K562 (cell line): Measurements from ENCODE around the gene GPR68. TPM values are rescaled to one million over a fixed set of nuclear protein-coding genes. Genes with fewer than 3 reads are reported as not detected.

Experiments used
- ATAC-seq: fragments of 200-7000 bp; cut with Tn5 transposase; 3 replicates; pipeline ENCODE4 v1.9.1; 2020; ENCODE audit warnings: moderate library complexity
- BruUV-seq: library from RNA; stranded (reverse); fragments of 400-500 nt; replicated peaks from 2 replicates; lab custom pipeline; 2021; lab: Mats Ljungman, UMichigan
- CTCF ChIA-PET: fragments of 300-600 bp; formaldehyde crosslinking; extraction: SDS; loops from one replicate; lab custom pipeline; 2021; ENCODE audit warnings: low intra/inter-chr PET ratio; lab: Yijun Ruan, JAX
- POLR2A ChIA-PET: fragments of 300-600, 350-650 bp; sonication (Branson Sonifier 250); formaldehyde crosslinking; extraction: SDS; loops from one replicate; lab custom pipeline; 2021; ENCODE audit warnings: antibody characterized with exemption, inconsistent platforms; lab: Yijun Ruan, JAX
- DNase-seq, 4 experiments: peaks; one replicate each; pipeline versions ENCODE4 v3.0.0 to v3.0.0-alpha.2; 2011 to 2018; ENCODE audit warnings: low spot score in 3 of 4, mixed read lengths in 3 of 4; ENCODE audit errors: extremely low read depth in 1 of 4
- FAIRE-seq: peaks from 2 replicates; lab custom pipeline; 2011; peaks lifted over from hg19 to GRCh38; lab: Jason Lieb, UNC
- H2AFZ ChIP-seq: 2 replicates; pipeline ENCODE4 v1.6.0; 2011; ENCODE audit warnings: low read depth, low read length, control low read depth, inconsistent platforms
- H3K27ac ChIP-seq: fragments of 200-600 bp; 3 replicates; pipeline ENCODE4 v1.8.0; 2011; ENCODE audit warnings: low read depth, mild to moderate bottlenecking, control low read depth, inconsistent platforms, low read length, moderate library complexity, mixed read lengths; ENCODE audit errors: extremely low read depth
- H3K27me3 ChIP-seq, 2 experiments: fragments of 300-600 bp in 1 of 2; 2 replicates in 1 of 2; 3 replicates in 1 of 2; pipeline versions ENCODE4 v1.6.0 to v1.8.0; 2011; ENCODE audit warnings: inconsistent platforms in 2 of 2, low read length in 2 of 2, mild to moderate bottlenecking in 1 of 2, mixed read lengths in 1 of 2, moderate library complexity in 1 of 2; ENCODE audit not compliant: control insufficient read depth in 2 of 2, insufficient read depth in 2 of 2
- H3K36me3 ChIP-seq: fragments of 300-600 bp; 3 replicates; pipeline ENCODE4 v1.8.0; 2011; ENCODE audit warnings: mild to moderate bottlenecking, low read length, inconsistent platforms; ENCODE audit not compliant: control insufficient read depth, insufficient read depth
- H3K4me1 ChIP-seq, 2 experiments: fragments of 200-600 bp in 1 of 2; replicated peaks in 1 of 2; 2 replicates in 1 of 2; 3 replicates in 1 of 2; pipeline versions ENCODE4 v1.5.1 to v1.8.0; 2011; ENCODE audit warnings: inconsistent platforms in 2 of 2, low read length in 2 of 2, mild to moderate bottlenecking in 1 of 2, mixed read lengths in 1 of 2, moderate library complexity in 1 of 2; ENCODE audit not compliant: control insufficient read depth in 2 of 2, insufficient read depth in 2 of 2
- H3K4me2 ChIP-seq: 2 replicates; pipeline ENCODE4 v1.6.1; 2011; ENCODE audit warnings: low read length, control low read depth, inconsistent platforms, mixed read lengths; ENCODE audit not compliant: insufficient read depth
- H3K4me3 ChIP-seq: fragments of 200-600 bp; sonication (generic), shearing (Covaris generic); 2 replicates; pipeline ENCODE4 v1.5.1; 2016; ENCODE audit warnings: control low read depth, inconsistent platforms
- H3K79me2 ChIP-seq: fragments of 200-600 bp; 3 replicates; pipeline ENCODE4 v1.8.0; 2011; ENCODE audit warnings: low read length, inconsistent platforms; ENCODE audit not compliant: control insufficient read depth, insufficient read depth
- H3K9ac ChIP-seq, 2 experiments: 2 replicates each; pipeline versions ENCODE4 v1.6.0 to v1.6.1; 2011; ENCODE audit warnings: low read depth in 2 of 2, low read length in 2 of 2, control low read depth in 1 of 2, inconsistent platforms in 1 of 2, mild to moderate bottlenecking in 1 of 2, mixed read lengths in 1 of 2; ENCODE audit not compliant: insufficient read depth in 1 of 2
- H3K9me1 ChIP-seq: one replicate; pipeline ENCODE4 v1.6.0; 2011; ENCODE audit warnings: inconsistent platforms, mild to moderate bottlenecking, low read length, moderate library complexity; ENCODE audit not compliant: control insufficient read depth, insufficient read depth
- H3K9me3 ChIP-seq: replicated peaks from 2 replicates; pipeline ENCODE4 v1.5.1; 2011; ENCODE audit warnings: low read depth, low read length, inconsistent platforms; ENCODE audit not compliant: control insufficient read depth, insufficient read depth
- H4K20me1 ChIP-seq: replicated peaks from 2 replicates; pipeline ENCODE4 v1.6.1; 2011; ENCODE audit warnings: low read length, inconsistent platforms, mixed read lengths; ENCODE audit not compliant: control insufficient read depth, insufficient read depth
- CEBPZ ChIP-seq: fragments of 150-350 bp; IDR thresholded peaks from 2 replicates; pipeline ENCODE4 v1.6.1; 2014; ENCODE audit warnings: low read depth, mild to moderate bottlenecking, low read length, borderline replicate concordance
- MCM7 ChIP-seq, 2 experiments: fragments of 450-650 bp; IDR thresholded peaks; 2 replicates each; pipeline ENCODE4 v1.6.1; 2016 to 2018
- SREBF1 ChIP-seq: fragments of 150-350 bp; IDR thresholded peaks from 2 replicates; pipeline ENCODE4 v1.6.1; 2014; ENCODE audit warnings: antibody characterized with exemption, low read depth, low read length, borderline replicate concordance
- SRF ChIP-seq, 2 experiments: fragments of 250-450, 450-650 bp in 1 of 2; sonication (Bioruptor Pico) in 1 of 2; sonication (generic) in 1 of 2; formaldehyde crosslinking; IDR thresholded peaks; 2 replicates each; pipeline versions ENCODE4 v1.5.0 to v1.5.1; 2020 to 2022; ENCODE audit warnings: mild to moderate bottlenecking in 1 of 2, missing genetic modification reagents in 1 of 2
- TAF15 ChIP-seq: fragments of 200-400 bp; formaldehyde crosslinking; IDR thresholded peaks from 2 replicates; pipeline ENCODE4 v1.6.1; 2017; ENCODE audit warnings: mild to moderate bottlenecking, low read depth, low read length, moderate library complexity
- ZBTB40 ChIP-seq, 2 experiments: fragments of 450-650 bp in 1 of 2; sonication (generic) in 1 of 2; formaldehyde crosslinking in 1 of 2; IDR thresholded peaks; 2 replicates each; pipeline versions ENCODE4 v1.7.1 to v1.9.0; 2016 to 2022; ENCODE audit warnings: inconsistent platforms in 1 of 2, mild to moderate bottlenecking in 1 of 2, missing genetic modification reagents in 1 of 2
- ZC3H4 ChIP-seq: sonication (generic); formaldehyde crosslinking; IDR thresholded peaks from 2 replicates; pipeline ENCODE4 v1.9.0; 2021; ENCODE audit warnings: missing genetic modification reagents, borderline replicate concordance
- WGBS: fragments of 100-300 bp; shearing (Covaris generic); methylation state at CpG from one replicate; pipeline ENCODE4 v1.1.6; 2016; ENCODE audit warnings: low coverage, mixed read lengths; ENCODE audit not compliant: insufficient coverage; ENCODE audit errors: missing lambda C conversion rate; 5-methylcytosine and 5-hydroxymethylcytosine counted together
- in situ Hi-C: fragments of 300-500 bp; cut with MboI; formaldehyde crosslinking; loops from 4 replicates; pipeline ENCODE4 v1.15.0; 2018; ENCODE audit warnings: inconsistent platforms, mixed read lengths
- intact Hi-C: fragments of 100-400 bp; cut with micrococcal nuclease; formaldehyde crosslinking; loops from 2 replicates; pipeline ENCODE4 v1.14.2; 2022
- polyA plus RNA-seq, 8 experiments: library from polyadenylated mRNA; depleted of rRNA in 4 of 8; stranded (reverse) in 5 of 8; unstranded in 3 of 8; fragments of >200 nt; fragmentation: Nextera tagmentation in 2 of 8; fragmentation: Illumina TruSeq in 1 of 8; extraction: Ambion mirVana in 2 of 8; extraction: Trizol in 1 of 8; gene quantifications; 2 replicates each; pipeline versions ENCODE4 v1.2.1 to v1.2.3, GENCODE V29; 2011 to 2014; ENCODE audit warnings: inconsistent platforms in 1 of 8, missing spikeins in 1 of 8
- total RNA-seq, 7 experiments: library from RNA; depleted of rRNA in 6 of 7; stranded (reverse); fragments of >200 nt in 6 of 7; fragmentation: Illumina TruSeq in 2 of 7; extraction: Trizol in 2 of 7; gene quantifications; 2 replicates each; pipeline versions ENCODE4 v1.2.1 to v1.2.3, GENCODE V29; 2011 to 2021; ENCODE audit warnings: low replicate concordance in 1 of 7

The GPR68 gene
- total and polyA plus RNA-seq, 9 of the 15 experiments (the other 6 are each of a cell fraction or from before 2014, with no cell fraction given), result 0.41 to 9.4 (median 3.7) TPM

GRCh38 chr14:91220581-91221000 is 23.9 kb downstream of the GPR68 start:
- CTCF ChIA-PET, result no interaction called here
- FAIRE-seq, result no peak
- no peak for ATAC-seq
- Histone ChIP-seq H3K4me1 (no peaks in the 10 kb centered on the region; a peak in 2 of 5 replicates), H3K36me3 (peaks cover 11% of the 10 kb centered on the region; the same call in 1 of the 3 replicates), H3K27me3 (no peaks in the 10 kb centered on the region), H3K27ac (no peak overlapping the region), H3K79me2 (no peaks in the 10 kb centered on the region), H3K9ac (peak overlapping the region in 1 of 2 experiments; percentile 43; a peak in 1 of 4 replicates), H3K9me1 (no peaks in the 10 kb centered on the region), H3K4me3 (no peak overlapping the region), H2AFZ (no peak overlapping the region), H3K9me3 (no peaks in the 10 kb centered on the region), H4K20me1 (no peaks in the 10 kb centered on the region), H3K4me2 (no peak overlapping the region)
- no peak for DNase-seq
- POLR2A ChIA-PET, result no interaction called here
- BruUV-seq, result no TSS peak
- WGBS, result 78% methylated on average over 4 of the region's 9 CpGs
- intact Hi-C loops, result no loop called here
- in situ Hi-C loops, result no loop called here
- TF ChIP-seq MCM7 (IDR thresholded peaks at IDR 0.05) (no peak), SREBF1 (no peak), SRF (CRISPR knock-in tag; IDR thresholded peaks at IDR 0.05) (no peak), TAF15 (no peak), CEBPZ (no peak), ZBTB40 (IDR thresholded peaks at IDR 0.05) (no peak), ZBTB40 (CRISPR knock-in tag; IDR thresholded peaks at IDR 0.05) (no peak), ZC3H4 (CRISPR knock-in tag) (no peak)
